CD4-positive, alpha-beta T cell treated with Interleukin-4 for 4 hours (primary cell): Measurements from ENCODE around the gene SH3RF3.
"Not testable (repeated sequence)": the region's sequence is repeated elsewhere in the genome, so short reads cannot be mapped to it uniquely, and the experiment has no call there.

Experiments used
- DNase-seq: peaks from one replicate; pipeline ENCODE4 v3.0.0-alpha.2; 2020

The SH3RF3 gene

GRCh38 chr2:109128616-109129355 is at the start of gene SH3RF3:
Gene SH3RF3, plus strand, starts transcription at chr2:109129205.
- DNase-seq: no peak

GRCh38 chr2:109079590-109079989 is 49.4 kb upstream of the SH3RF3 start:
- DNase-seq: no peak

- DNase-seq: no peak
Observed at GRCh38 chr2:109080109-109080508, 48.9 kb upstream of the SH3RF3 start.

DNA sequence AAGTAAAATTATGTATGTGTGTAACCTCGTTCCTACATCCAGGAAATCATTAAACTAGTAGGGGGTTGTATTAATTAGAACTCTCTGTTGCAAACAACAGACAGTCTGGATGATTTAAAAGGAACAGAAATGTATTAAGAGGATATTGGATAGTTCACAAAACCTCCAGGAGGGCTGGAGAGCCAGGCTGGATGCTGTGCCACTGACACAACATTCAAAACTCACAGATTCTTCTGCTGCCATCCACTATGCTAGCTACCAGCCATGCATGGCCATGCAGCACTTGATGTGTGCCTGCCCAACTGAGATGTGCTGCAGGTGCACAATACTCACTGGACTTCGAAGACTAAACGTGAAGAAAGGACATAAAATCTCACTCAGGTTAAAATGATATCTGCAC is 48.2 kb upstream of the SH3RF3 start:
- DNase-seq: no peak

GRCh38 chr2:109081374-109081773 is 47.6 kb upstream of the SH3RF3 start:
- no peak for DNase-seq

DNA sequence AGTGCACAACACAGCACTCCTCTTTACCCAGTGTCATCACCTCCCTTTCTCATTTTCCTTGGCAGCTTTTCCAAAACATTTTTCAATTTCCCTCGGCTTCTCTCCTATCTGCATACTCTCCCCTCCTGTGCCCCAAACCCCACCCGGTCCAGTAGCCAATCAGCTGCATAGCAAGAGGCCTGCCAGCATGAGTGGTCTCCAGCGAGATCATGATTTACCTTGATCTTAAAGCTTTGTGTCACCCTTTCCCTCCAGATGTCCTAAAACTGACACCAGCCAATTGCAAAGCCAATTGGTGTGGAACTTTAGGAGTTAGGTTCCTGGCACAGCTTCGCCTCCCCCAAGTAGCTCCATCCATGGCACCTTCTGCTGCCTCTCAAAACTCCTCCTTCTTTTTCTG is 45.2 kb upstream of the SH3RF3 start:
- no peak for DNase-seq

GRCh38 chr2:109084341-109084740 is 44.7 kb upstream of the SH3RF3 start:
- no peak for DNase-seq

DNA sequence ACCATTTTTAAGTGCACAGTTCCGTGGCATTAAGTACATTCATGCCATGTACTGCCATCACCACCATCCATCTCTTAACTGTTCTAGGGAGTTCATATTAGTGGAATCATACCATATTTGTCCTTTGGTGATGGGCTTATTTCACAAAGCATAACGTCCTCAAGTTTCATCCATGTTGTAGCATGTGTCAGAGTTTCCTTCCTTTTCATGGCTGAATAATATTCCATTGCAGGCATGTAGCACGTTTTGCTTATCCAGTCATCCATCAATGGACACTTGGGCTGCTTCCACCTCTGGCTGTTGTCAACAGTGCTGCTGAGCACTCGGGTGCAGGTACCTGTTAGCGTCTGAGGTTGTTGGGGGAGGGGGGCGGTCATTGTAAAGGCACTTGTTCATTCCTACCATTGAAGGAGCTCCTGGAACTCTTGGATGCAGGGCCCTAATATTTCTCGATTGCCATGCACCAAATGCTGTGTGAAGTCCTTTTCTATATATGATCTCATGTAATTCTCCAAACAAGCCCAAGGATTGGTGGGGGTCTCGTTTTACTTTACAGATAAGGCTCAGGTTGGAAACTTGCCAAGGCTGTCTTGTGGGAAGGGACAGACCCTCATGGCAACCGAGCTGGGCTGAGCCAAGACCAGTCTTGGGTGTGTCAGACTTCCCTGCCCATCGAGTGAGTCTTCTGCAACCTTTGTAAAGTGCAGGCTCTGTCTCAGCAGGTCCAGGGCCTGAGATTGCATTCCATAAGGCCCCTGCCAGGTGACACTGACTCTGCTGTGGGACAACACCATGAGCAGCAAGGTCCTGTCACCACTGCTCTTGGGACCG is 42.9 kb upstream of the SH3RF3 start:
- DNase-seq: no peak

DNA sequence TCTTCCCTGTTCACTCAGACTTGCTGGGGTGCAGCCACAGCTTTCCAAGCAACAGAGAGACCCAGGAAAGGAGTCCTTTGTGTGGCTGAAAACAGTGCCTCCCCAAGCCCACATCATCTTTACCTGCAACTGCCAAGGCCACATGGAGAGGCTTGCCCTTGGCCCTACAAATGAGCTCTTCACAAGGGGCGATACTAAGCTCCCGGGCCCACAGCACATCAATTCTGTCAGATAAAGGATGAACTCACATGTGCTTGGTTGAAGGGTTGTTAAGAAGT is 42.3 kb upstream of the SH3RF3 start:
- no peak for DNase-seq

DNA sequence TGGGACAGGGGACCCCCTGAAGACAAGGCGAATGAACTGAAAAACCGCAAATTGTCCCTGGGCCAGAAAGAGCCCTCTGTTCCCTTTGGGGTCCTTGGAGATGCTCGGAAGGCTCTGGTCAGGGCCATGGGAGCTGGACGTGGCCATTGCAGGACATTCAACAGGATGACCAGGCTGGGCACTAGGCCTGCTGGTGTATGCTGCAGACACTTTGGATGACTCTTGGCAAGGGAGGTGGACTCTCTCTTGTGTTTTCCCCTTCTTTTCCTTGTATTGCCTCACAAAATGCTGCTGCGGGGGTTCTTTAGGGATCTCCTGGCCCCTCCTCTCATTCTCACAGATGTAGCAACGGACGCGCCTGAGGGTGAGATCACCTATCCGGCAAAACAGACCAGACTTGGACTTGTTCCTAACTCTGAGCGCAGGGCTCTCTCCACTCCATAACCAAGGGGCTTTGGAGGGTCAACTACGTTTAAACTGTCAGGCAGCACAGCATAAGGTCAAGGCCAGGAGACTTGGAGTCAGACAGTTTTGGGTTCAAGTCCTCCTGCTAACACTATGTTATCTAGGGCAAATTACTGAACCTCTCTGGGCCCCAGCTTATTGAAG is 41.8 kb upstream of the SH3RF3 start:
- DNase-seq: no peak

DNA sequence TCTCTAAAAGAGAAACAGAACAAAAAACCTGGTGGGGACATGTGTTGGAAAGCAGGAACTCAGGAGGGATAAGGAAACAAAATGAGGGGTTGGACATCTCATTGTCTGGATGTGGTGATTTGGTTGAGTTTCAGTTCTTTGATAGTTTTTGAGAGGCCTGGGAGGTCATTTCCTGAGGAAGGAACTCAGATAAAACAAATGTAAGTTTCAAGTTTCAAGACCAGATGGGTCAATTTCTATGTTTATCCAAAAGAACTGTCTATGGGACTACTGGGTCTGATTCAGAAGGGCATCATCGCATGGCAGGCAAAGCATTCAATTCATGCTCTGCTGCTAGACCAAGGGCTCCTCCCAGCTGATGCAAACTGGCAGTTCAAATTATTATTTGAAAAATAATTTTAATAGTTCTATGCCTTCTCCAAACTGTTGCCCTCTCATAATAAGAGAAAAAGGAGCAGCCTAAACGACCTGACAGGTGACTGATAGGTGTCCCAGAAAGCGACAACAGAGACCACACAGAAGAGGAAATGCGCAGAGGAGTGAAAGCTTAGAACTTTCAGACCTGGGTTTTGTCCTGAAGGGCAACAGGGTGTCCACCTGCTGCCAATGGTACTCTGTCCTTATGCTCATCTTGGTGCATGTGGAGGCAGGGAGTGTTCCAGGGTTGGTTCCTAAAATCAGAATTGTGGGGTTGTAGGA is 39.3 kb upstream of the SH3RF3 start:
- DNase-seq: no peak

GRCh38 chr2:109091526-109091925 is 37.5 kb upstream of the SH3RF3 start:
- DNase-seq: no peak

DNA sequence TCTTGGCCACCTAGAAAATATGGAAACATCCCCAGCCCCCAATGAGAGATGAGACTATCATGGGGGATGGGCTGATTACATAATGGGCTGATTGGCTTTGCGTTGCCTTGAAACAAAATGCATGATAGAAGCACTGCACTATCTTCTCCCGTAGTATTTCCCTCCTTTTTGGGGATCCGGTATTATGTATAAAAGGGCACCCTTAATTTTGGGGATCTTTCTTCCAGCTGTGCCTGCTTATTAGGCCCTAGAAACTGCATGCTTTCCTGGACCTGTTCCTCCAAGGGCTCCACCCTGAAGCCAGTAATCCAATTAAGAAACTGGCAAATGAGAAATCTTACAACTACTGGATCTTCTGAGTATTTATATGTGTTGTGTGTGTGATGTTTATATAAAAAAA is 34.9 kb upstream of the SH3RF3 start:
- no peak for DNase-seq

DNA sequence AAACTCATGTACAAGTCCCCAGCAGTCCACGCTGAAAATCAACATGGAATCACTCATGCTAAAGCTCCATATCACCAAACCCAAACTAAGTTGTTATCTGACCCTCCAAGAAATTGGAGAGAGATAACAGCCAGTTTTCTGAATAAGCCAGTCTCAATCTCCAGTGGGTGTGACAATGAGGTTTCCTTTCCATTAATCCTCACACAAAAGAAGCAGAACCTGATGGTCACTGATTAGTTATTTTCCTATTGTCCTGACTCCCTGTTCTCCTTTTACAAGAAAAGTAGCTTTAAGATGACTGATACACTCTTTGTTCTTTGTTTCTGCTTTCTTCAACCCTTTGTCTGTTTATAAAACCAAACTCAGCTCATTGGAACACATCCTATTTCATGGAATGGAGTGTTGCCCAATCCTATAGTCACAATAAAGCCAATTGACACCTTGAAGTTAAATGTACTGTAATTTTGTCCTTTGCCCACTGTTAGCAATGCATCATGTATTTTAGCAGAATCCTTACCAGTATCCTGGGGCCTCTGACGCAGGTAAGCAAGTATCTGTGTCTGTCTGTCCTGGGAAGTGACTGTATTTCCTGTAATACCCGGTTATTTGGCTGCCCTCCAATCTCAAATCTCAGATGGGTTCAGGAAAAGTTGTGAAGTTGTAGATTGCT is 30.6 kb upstream of the SH3RF3 start:
- no peak for DNase-seq

- DNase-seq: no peak
Observed at GRCh38 chr2:109098921-109099273, 30.1 kb upstream of the SH3RF3 start.

DNA sequence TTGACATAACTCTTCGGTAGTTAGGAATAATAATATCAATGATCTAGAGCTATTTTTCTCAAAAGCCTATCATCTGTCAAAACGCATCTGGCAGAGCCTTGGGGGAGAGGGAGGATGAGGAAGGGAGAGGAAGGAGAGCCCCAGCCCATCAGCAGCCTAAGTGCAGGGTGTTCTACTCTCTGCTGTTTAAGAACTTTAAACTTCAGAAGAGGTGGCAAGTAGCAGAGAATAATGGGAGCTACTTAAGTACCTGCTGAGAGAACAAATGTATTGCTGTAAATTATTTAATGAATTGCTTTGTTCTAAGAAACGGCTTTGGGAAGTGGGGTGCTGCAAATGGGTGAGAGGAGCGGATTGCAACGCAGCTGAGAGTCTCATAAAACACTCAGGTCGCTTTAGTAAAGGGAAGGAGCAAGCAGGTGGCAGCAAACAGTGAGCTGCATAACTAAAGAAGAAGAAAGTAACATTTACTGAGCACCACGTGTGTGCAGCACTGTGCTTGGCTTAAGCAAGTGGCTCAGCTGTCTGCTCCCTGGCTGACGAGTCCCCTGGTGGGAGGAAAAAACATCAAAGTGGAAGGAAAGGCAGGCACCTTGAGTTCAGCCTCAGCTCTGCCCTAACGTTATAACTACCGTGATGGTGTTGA is 26.3 kb upstream of the SH3RF3 start:
- no peak for DNase-seq

DNA sequence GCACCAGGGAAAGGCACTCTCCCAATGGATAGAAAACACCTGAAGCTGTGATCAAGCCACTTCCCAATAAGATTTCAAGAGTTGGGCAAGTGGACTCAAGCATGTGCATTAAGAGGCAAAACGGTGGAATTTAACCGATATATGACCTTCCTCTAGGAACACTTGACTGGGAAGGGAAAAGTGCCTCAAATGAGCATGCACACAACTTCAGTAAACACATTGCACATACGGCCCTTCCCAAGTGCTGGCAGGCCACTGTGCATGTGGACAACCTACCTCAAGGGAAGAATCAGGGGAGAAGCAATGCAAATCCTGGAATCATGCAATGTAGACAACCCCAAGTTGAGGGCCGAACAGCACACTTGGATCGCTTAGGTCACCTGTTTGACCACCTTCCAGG is 23.9 kb upstream of the SH3RF3 start:
- no peak for DNase-seq

GRCh38 chr2:109108740-109109139 is 20.3 kb upstream of the SH3RF3 start:
- DNase-seq: no peak

GRCh38 chr2:109109342-109109741 is 19.7 kb upstream of the SH3RF3 start:
- DNase-seq: no peak

- no peak for DNase-seq
Observed at GRCh38 chr2:109110170-109110569, 18.8 kb upstream of the SH3RF3 start.

DNA sequence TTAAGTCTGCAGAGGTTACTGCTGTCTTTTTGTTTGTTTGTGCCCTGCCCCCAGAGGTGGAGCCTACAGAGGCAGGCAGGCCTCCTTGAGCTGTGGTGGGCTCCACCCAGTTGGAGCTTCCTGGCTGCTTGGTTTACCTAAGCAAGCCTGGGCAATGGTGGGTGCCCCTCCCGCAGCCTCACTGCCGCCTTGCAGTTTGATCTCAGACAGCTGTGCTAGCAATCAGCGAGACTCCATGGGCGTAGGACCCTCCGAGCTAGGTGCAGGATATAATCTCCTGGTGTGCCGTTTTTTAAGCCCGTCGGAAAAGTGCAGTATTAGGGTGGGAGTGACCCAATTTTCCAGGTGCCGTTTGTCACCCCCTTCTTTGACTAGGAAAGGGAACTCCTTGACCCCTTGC is 11.8 kb upstream of the SH3RF3 start:
- DNase-seq: not testable (repeated sequence)

DNA sequence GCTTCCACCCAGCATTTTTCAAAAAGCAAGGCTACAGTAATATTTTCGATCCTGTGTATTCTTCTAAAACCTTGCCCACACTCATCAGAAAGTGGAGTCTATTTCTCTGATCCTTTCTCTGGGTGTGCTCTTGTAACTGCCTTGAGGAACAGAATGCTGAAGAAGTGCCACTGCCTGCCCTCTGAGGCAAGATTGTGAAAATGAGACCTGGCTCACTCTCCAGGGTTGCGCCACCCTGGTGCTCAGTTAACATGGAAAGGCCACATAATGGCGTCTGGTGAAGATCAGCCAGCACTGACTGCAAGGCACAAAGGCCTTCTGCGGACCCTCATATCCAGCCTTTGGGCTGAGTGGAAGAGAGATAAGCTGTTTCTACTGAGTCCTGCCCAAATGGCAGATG is 11.2 kb upstream of the SH3RF3 start:
- DNase-seq: no peak

DNA sequence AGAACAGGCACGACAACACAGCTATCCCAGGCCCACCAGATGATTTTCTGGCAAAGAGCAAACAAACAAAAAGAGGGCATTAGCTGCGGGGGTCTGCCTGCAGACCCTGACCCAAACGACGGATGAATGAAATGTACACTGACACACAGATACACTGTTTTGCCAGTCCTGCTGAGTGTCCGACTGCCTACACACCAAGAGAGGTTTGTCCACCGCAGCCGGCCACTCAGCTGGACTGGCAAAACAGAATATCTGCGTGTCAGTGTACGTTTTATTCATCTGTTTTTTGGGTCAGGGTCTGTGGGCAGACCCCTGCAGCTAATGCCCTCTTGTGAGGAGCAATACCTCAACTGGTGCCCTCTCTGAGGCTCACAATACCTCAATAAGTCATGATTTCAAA is 10.7 kb upstream of the SH3RF3 start:
- no peak for DNase-seq
